GM21528 (cell line): ENCODE data around the gene LSM14A.
A peak's percentile ranks its signal among the peaks of the same experiment; 100 is the strongest.
"Not testable (repeated sequence)": the region's sequence is repeated elsewhere in the genome, so short reads cannot be mapped to it uniquely, and the experiment has no call there.

Source experiments
- ATAC-seq: cut with Tn5 transposase; IDR thresholded peaks from one replicate; pipeline ENCODE4 v1.9.1; 2021; ENCODE audit warnings: mild to moderate bottlenecking, moderate library complexity; ENCODE audit not compliant: unreplicated experiment, low FRiP score

Gene LSM14A

DNA sequence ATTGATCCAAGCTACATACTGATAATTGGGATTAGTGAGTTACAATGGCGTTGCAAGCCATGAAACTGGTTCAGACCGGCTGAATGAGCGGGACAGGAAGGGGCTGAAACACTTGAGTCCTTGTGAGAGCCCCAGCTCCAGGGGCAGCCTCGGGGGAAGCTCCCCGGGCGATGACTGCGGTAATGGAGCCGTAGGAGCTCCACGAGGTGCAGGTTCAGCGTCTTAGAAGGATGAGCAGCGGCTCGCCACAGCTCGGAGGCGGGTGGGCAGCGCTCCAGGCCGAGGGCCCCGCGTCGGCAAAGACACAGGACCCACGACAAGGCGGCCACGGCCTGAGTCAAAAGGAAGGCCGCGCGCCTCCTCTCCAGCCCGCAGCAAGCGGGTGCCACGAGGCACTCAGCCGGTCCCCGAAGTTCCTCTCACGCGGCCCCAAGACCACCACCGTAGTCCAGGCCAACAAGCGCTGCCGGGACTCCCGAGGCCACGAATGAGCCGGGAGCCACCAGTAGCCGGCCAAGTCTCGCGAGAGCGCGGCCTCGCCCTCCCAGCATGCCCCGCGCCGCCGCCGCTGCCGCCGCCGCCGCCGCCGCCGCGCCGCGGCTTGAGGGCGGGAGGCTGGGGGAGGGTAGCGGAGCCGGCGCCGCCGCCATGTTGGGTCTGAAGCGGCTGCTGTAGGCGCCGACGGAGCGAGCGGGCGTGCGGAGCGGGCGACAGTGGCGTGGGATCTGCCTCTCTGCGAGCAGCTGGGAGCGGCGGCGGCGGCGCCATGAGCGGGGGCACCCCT, at the start of gene LSM14A:
Gene LSM14A (plus strand): TSS at position 628 of the 784 bp plus-strand sequence. CDS start 139 bp downstream, at position 767.
- peak; percentile 76 for ATAC-seq

- ATAC-seq: no peak
Observed at GRCh38 chr19:34124828-34125227, 47.5 kb upstream of the LSM14A start.

GRCh38 chr19:34126966-34127365, 45.3 kb upstream of the LSM14A start:
- no peak for ATAC-seq

DNA sequence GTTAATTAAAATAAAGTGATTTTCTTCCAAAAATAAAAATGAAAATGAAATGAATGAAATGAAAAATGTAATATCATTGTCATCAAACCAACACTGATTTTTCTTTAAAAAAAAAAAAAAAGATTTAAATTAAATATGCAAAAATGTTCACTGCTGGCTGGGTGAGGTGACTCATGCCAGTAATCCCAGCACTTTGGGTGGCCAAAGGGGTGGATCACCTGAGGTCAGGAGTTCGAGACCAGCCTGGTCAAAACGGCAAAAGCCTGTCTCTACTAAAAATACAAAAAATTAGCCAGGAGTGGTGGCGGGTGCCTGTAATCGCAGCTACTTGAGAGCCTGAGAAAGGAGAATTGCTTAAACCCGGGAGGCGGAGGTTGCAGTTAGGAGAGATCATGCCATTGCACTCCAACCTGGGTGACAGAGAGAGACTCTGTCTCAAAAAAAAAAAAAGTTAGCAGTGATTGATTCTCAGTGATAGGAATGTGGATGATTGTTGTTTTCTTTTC, 44.6 kb upstream of the LSM14A start:
- no peak for ATAC-seq

DNA sequence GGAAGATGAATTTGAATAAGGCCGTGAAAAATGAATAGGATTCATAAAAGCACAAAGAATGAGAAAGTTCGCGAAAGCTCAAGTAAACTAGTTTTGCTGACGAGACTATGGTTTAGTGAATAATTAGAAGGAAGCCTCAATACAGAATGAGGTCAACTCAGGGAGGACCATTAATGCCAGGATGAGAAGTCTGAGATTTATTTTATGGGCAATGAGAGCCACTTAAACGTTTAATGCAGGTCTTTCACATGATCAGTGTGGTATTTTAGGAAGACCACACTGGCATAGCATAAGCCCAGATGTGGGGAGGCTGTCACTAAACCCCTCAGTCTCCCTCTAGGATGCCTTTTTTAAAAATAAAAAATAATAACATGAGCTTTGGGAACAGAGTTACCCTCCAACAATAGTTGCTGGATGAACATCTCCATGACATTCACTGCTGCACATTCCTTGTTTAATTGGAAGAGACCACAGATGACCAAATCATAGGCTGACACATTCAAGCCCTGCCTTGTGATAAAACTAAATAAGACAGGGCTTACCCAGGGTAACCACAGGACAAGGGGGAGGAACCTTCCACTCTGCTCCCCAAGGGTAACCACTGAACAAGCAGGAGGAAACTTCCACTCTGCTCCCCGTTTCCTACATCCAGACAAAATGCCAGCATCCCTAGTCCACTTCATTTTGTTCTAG, 43.6 kb upstream of the LSM14A start:
- no peak for ATAC-seq

- no peak for ATAC-seq
Observed at GRCh38 chr19:34131100-34131499, 41.2 kb upstream of the LSM14A start.

DNA sequence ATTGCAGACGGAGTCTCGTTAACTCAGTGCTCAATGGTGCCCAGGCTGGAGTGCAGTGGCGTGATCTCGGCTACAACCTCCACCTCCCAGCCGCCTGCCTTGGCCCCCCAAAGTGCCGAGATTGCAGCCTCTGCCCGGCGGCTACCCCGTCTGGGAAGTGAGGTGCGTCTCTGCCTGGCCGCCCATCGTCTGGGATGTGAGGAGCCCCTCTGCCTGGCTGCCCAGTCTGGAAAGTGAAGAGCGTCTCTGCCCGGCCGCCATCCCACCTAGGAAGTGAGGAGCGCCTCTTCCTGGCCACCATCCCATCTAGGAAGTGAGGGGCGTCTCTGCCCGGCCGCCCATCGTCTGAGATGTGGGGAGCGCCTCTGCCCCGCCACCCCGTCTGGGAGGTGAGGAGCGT, 40.2 kb upstream of the LSM14A start:
- ATAC-seq: not testable (repeated sequence)

GRCh38 chr19:34132706-34133105, 39.6 kb upstream of the LSM14A start:
- ATAC-seq: not testable (repeated sequence)

DNA sequence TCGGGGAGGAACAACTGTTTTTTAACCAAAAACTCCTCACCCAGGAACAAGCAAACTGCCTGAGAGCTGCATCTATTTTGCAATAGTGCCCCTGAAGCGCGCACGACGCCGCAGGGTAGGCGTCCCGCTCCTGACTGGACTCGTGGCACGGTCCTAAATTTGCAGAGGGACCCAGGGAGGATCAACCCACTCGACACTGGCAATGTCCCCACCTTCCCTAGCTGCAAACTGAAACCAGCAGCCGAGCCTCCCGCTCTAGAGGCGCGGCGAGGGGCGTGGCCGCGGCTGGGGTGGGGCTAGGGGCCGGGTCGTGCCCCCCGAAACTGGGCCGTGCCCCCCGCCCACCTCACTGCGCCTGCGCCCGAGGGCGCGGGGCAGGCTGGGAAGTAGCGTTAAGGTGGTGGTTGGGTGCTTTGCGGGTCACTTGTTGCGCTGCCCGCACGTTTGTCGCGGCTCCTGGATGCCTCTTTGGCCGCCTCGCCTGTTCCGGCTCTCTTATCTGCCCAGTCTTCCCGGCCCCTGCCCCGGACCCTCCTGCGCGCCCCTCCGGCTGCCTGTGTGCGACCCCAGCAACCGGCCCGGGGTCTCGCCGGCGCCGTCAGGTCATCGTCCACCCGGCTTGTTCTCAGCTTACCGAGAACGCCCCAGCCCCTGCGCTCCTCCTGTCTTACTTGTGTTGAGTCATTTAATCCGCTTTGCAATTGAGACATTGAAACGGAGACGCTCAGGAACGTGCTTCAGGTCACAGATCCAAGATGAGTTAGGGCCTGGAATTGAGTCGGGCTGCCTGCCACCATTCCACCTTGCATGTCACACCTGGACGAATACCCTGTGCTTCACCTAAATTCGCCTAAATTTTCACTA, 37.9 kb upstream of the LSM14A start:
- peak; percentile 92 for ATAC-seq

DNA sequence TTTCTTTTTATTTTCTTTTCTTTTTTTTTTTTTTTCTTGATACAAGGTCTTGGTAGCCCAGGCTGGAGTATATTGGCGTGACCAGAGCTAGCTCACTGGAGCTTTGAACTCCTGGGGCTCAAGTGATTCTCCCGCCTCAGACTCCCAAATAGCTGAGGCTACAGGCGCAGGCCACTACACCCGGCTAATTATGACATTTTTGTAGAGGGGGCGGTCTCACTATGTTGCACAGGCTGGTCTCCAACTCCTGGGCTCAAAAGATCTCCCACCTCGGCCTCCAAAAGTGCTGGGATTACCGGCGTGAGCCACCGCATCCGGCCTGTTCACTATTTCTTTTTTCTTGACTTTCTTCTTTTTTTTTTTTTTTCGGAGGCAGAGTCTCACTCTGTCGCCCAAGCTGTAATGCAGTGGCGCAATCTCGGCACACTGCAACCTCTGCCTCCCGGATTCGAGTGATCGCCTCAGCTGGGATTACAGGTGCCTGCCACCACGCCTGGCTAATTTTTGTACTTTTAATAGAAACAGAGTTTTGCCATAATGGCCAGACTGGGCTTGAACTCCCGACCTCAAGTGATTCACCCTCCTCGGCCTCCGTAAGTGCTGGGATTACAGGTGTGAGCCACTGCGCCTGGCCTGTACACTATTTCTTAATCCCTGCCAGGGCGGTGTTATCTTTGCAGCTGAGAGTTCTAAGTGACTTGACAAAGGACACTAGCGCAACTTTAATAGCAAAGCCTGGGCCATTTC, 37.1 kb upstream of the LSM14A start:
- no peak for ATAC-seq

GRCh38 chr19:34135821-34136611, 36.3 kb upstream of the LSM14A start:
- no peak for ATAC-seq

GRCh38 chr19:34141025-34141424, 31.3 kb upstream of the LSM14A start:
- ATAC-seq: no peak

GRCh38 chr19:34142440-34142839, 29.9 kb upstream of the LSM14A start:
- no peak for ATAC-seq

GRCh38 chr19:34145741-34146202, 26.5 kb upstream of the LSM14A start:
- ATAC-seq: no peak

- no peak for ATAC-seq
Observed at GRCh38 chr19:34148658-34149185, 23.6 kb upstream of the LSM14A start.

DNA sequence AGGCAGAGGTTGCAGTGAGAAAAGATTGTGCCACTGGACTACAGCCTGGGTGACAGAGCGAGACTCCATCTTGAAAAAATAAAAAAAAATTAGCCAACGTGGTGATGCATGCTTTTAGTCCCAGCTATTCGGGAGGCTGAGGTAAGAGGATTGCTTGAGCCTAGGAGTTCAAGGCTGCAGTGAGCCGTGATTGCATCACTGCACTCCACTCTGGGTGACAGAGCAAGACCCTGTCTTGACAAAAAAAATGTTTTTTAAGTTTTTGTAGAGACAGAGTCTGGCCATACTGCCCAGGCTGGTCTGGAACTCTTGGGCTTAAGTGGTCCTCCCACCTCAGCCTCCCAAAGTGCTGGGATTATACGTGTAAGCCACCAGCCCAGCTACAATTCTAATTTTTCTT, 22.4 kb upstream of the LSM14A start:
- no peak for ATAC-seq

GRCh38 chr19:34150558-34150957, 21.7 kb upstream of the LSM14A start:
- no peak for ATAC-seq

GRCh38 chr19:34151439-34151838, 20.9 kb upstream of the LSM14A start:
- ATAC-seq: no peak

DNA sequence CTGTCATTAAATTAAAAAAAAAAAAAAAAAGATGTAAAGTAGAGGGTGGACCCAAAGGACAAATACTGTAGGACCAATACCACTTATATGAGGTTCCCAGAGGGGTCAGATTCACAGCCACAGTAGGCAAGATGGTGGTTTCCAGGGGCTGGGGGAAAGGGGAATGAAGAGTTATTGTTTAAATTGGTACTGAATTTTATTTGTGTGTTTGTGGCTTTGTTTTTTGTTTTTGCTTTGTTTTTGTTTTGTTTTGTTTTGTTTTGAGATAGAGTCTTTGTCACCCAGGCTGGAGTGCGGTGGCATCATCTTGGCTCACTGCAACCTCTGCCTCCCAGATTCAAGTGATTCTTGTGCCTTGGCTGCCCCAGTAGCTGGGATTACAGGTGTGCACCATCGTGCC, 17.9 kb upstream of the LSM14A start:
- ATAC-seq: no peak
